GM12801 (cell line): ENCODE measurements around the gene STRIT1.

Source experiments
- CTCF ChIP-seq: IDR thresholded peaks from one replicate; pipeline ENCODE4 v1.5.1; 2011; ENCODE audit warnings: control low read depth; ENCODE audit not compliant: insufficient read length; ENCODE audit errors: extremely low read depth

The STRIT1 gene

GRCh38 chr3:155242342-155242741, 51.1 kb downstream of the STRIT1 start:
- no peak for TF ChIP-seq CTCF

- TF ChIP-seq CTCF, result no peak
These were observed 51.9 kb downstream of the STRIT1 start for GRCh38 chr3:155241579-155241978.
